GM12891 (cell line): ENCODE measurements around the gene STXBP2.

ENCODE experiments used
- PAX5 ChIP-seq: IDR thresholded peaks from 2 replicates; pipeline ENCODE4 v1.6.1; 2011; ENCODE audit warnings: low read length, moderate library complexity, mild to moderate bottlenecking; ENCODE audit not compliant: insufficient read depth, severe bottlenecking
- POLR2A ChIP-seq: IDR thresholded peaks from 2 replicates; pipeline ENCODE4 v1.6.1; 2011; ENCODE audit warnings: low read depth, low read length, control low read depth
- POLR2AphosphoS5 ChIP-seq: IDR thresholded peaks from 2 replicates; pipeline ENCODE4 v1.6.1; 2011; ENCODE audit warnings: low read depth, low read length, control low read depth
- POU2F2 ChIP-seq: IDR thresholded peaks from 2 replicates; pipeline ENCODE4 v1.6.1; 2011; ENCODE audit warnings: low read depth, mild to moderate bottlenecking, control low read depth, low read length, moderate library complexity
- SPI1 ChIP-seq: IDR thresholded peaks from 2 replicates; pipeline ENCODE4 v1.6.1; 2011; ENCODE audit warnings: low read depth, low read length, control low read depth
- TAF1 ChIP-seq: IDR thresholded peaks from 2 replicates; pipeline ENCODE4 v1.6.1; 2011; ENCODE audit warnings: low read depth, low read length, control low read depth

DNA sequence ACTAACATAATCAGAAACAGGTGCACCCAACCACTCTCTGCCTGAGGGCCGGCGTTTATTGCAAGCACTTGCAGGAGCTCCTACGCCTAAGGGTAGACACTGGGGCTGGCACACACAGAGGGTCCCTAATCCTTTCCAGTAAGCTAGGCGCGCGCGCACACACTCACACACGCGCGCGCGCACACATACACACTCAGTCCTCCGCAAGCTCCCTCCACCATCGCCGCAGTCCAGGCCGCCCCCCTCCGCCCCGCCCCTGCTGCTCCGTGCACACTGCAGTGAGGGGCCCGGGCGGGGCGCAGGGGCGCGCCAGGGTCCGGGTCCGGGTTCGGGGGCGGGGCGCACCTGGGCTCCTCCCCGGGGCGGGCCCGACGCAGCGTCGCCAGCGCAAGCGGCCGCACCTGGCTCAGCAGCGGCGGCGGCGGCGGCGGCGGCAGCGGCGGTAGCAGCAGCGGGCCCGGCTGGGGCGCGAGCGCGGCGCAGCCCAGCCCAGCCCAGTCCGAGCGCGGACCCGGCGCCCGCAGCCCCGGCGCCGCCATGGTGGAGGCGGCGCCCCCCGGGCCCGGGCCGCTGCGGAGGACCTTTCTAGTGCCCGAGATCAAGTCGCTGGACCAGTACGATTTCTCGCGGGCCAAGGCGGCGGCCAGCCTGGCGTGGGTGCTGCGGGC lies 41.3 kb upstream of the STXBP2 start, which contains the start of gene CAMSAP3:
- TF ChIP-seq POLR2A (no peak), TAF1 (no peak), POLR2AphosphoS5 (no peak), POU2F2 (no peak), PAX5 (no peak), SPI1 (no peak)
